Measurements from ENCODE around the gene RAB6B. TPM values are rescaled to one million over a fixed set of nuclear protein-coding genes. Genes with fewer than 3 reads are reported as not detected.

The RAB6B gene
- total and polyA plus RNA-seq, 10 donors = 1.3 to 20.4 (median 8.5) TPM

DNA sequence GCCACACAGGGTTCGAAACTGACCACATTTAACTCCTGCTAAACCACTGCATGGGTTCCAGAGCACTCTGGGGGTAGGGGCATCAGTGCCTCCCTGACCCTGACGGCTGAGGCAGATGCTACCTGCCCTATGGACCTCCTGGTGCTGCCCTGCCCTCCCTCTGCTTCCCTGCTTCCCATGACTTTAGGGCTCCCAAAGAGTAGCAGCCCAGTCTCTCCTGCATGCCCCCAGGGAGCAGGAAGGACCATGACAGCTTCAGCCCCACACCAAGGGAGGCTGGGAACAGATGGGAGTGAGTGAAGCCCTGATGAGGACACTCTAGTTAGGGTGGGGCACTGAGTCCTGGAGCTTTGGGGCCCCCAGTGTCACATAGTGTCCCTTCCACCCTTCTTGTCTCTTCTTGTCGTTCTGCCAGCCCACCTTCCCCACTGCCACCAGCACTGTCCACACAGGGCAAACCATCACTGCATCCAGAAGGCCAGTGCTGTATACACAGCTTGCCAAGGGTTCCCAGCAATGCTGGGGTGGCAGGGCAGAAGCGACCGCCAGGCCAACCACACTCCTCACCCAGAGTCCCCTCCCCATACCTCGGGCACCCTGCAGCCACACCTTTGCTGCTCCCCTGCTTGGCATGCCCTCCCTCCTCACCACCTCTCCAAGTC, 59.1 kb downstream of the RAB6B start:
- no peak for DNase-seq
- WGBS, 5 donors = 76 to 92% (median 81%) methylated on average over 6 of the region's 6 CpGs
- TF ChIP-seq, protein P1, sequence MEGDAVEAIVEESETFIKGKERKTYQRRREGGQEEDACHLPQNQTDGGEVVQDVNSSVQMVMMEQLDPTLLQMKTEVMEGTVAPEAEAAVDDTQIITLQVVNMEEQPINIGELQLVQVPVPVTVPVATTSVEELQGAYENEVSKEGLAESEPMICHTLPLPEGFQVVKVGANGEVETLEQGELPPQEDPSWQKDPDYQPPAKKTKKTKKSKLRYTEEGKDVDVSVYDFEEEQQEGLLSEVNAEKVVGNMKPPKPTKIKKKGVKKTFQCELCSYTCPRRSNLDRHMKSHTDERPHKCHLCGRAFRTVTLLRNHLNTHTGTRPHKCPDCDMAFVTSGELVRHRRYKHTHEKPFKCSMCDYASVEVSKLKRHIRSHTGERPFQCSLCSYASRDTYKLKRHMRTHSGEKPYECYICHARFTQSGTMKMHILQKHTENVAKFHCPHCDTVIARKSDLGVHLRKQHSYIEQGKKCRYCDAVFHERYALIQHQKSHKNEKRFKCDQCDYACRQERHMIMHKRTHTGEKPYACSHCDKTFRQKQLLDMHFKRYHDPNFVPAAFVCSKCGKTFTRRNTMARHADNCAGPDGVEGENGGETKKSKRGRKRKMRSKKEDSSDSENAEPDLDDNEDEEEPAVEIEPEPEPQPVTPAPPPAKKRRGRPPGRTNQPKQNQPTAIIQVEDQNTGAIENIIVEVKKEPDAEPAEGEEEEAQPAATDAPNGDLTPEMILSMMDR (IDR thresholded peaks at IDR 0.05 in 8 of 11, conservative IDR thresholded peaks at IDR 0.05 in 3 of 11) = no peak
- peaks cover 0 to 40% (median 2%) of the 10 kb centered on the region in 6 donors for H3K36me3 ChIP-seq
- H3K9me3 ChIP-seq = no peaks in the 10 kb centered on the region
- intact Hi-C loops (cut with DNase I; ENCODE audit: low total_unique reads) = no loop called here
- H3K4me1 ChIP-seq = no peaks in the 10 kb centered on the region
- no peak overlapping the region for H3K4me3 ChIP-seq
- H3K27ac ChIP-seq = no peak overlapping the region
- H3K27me3 ChIP-seq (replicated peaks in 1 of 7) = no peaks in the 10 kb centered on the region

DNA sequence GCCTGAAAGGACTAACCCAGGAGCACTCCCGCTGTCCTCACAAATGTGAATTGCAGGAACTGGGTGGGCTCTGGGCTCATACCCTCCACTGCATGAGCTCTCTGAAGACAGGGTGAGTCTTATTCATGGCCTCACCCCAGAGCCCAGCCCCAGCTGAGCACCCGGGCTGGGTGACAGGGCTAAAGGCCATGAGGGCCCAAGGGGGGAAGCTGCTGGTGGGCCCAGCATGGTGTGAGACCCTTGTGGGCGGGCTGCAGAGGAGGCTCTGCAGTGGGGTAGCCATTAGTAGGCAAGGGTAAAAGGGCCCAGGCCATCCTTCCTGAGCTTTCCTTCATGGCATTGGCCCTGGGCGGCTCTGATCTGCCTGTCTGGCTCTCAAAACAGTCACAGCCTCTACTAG, 59.7 kb downstream of the RAB6B start:
- TF ChIP-seq POLR2A (IDR thresholded peaks at IDR 0.05) = no peak
- TF ChIP-seq POLR2AphosphoS5 (IDR thresholded peaks at IDR 0.05) = no peak
- TF ChIP-seq, protein P1 (IDR thresholded peaks at IDR 0.05 in 8 of 11, conservative IDR thresholded peaks at IDR 0.05 in 3 of 11) = no peak
- DNase-seq = no peak
- H3K9me3 ChIP-seq = no peaks in the 10 kb centered on the region
- peaks cover 0 to 40% (median 2%) of the 10 kb centered on the region in 6 donors for H3K36me3 ChIP-seq
- intact Hi-C loops (cut with DNase I; ENCODE audit: low total_unique reads) = no loop called here
- H3K4me1 ChIP-seq = no peaks in the 10 kb centered on the region
- no peaks in the 10 kb centered on the region for H3K27me3 ChIP-seq (replicated peaks in 1 of 7)
- H3K4me3 ChIP-seq = no peak overlapping the region
- no peak overlapping the region for H3K27ac ChIP-seq
- WGBS, 5 donors = 83 to 99% (median 90%) methylated on average over 2 to 4 of the region's 4 CpGs

DNA sequence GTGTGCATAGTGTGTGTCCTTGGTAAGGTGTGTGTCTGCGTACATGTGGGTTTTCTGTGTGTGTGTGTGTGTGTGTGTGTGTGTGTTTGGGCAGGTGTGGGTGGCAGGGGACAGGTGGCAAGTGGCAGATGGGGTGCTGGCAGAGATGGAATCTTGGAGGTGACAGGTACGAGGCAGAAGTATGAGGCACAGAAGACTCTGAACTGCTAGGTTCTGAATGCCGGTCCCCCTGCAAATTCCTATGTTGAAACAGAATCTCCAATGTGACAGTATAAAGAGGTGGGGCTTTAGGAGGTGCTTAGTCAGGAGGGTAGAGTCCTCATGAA, 60.3 kb downstream of the RAB6B start:
- TF ChIP-seq POLR2A (IDR thresholded peaks at IDR 0.05) (no peak), POLR2AphosphoS5 (IDR thresholded peaks at IDR 0.05) (no peak)
- TF ChIP-seq, protein P1 (IDR thresholded peaks at IDR 0.05 in 8 of 11, conservative IDR thresholded peaks at IDR 0.05 in 3 of 11) = no peak
- intact Hi-C loops (cut with DNase I; ENCODE audit: low total_unique reads) = no loop called here
- peaks cover 0 to 40% (median 2%) of the 10 kb centered on the region in 6 donors for H3K36me3 ChIP-seq
- WGBS, 5 donors = 89 to 94% (median 92%) methylated on average over 3 of the region's 3 CpGs
- H3K27ac ChIP-seq = no peak overlapping the region
- no peak for DNase-seq
- no peaks in the 10 kb centered on the region for H3K9me3 ChIP-seq
- no peaks in the 10 kb centered on the region for H3K4me1 ChIP-seq
- no peaks in the 10 kb centered on the region for H3K27me3 ChIP-seq (replicated peaks in 1 of 7)
- H3K4me3 ChIP-seq = no peak overlapping the region

DNA sequence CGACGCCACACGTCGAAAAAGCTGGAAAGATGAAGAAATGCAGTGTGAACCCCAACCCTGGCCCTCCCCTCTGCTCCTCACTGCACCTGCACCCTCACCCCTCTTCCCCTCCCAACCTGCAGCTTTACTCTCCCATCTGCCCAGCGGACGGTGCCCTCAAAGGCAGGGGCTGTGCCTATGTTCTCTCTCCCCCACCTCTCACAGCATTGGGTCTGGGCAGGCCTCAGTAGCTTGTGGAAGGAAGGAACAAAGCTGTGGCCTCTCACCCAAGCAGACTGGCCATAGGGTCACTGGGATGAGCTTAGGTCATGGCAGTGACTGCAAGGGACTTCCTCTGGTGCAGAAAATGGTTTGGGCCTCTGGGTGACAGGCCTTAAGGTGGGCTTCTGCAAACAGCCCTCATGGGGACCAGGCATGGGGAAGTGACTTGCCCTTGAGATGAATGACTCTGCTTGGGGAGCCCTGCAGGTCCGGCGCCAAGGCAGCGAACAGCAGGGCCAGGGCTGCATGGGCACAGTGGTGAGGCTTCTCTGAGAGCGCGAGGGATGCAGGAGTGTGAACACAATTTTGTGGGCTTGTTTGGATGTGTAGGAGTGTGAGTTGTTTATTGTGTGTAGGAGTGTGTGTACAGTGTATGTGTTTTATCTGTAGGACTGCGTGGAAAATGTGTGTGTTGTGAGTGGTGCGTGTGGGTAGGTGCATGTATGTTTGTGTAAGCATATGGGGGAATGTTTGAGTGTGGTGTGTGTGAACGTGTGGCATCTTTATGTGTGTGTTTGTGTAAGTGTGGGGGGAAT, 60.9 kb downstream of the RAB6B start:
- no peak for TF ChIP-seq POLR2A (IDR thresholded peaks at IDR 0.05)
- TF ChIP-seq POLR2AphosphoS5 (IDR thresholded peaks at IDR 0.05) = no peak
- TF ChIP-seq, protein P1 (IDR thresholded peaks at IDR 0.05 in 8 of 11, conservative IDR thresholded peaks at IDR 0.05 in 3 of 11) = no peak
- Histone ChIP-seq H3K4me3 (no peak overlapping the region), H3K27me3 (replicated peaks in 1 of 7) (no peaks in the 10 kb centered on the region), H3K36me3 (peaks cover 0 to 40% (median 2%) of the 10 kb centered on the region in 6 donors), H3K4me1 (no peaks in the 10 kb centered on the region), H3K27ac (no peak overlapping the region), H3K9me3 (no peaks in the 10 kb centered on the region)
- intact Hi-C loops (cut with DNase I; ENCODE audit: low total_unique reads) = no loop called here
- DNase-seq = no peak
- WGBS, 5 donors = 90 to 95% (median 94%) methylated on average over 14 of the region's 14 CpGs
